GM12878 (cell line): ENCODE results near the gene NRG3. TPM values are rescaled to one million over a fixed set of nuclear protein-coding genes. Genes with fewer than 3 reads are reported as not detected.

Experiments used
- ATAC-seq: fragments of 200-7000 bp; cut with Tn5 transposase; 3 replicates; pipeline ENCODE4 v1.9.1; 2020; ENCODE audit warnings: mild to moderate bottlenecking, moderate library complexity
- BruUV-seq: library from RNA; stranded (reverse); fragments of 400-500 nt; replicated peaks from 2 replicates; lab custom pipeline; 2021; lab: Mats Ljungman, UMichigan
- CTCF ChIA-PET: fragments of 300-600 bp; sonication (Branson Sonifier 250); formaldehyde crosslinking; extraction: SDS; loops from one replicate; lab custom pipeline; 2021; ENCODE audit warnings: inconsistent platforms; lab: Yijun Ruan, JAX
- POLR2A ChIA-PET: fragments of 350-600 bp; formaldehyde crosslinking; extraction: SDS; loops from one replicate; lab custom pipeline; 2021; ENCODE audit warnings: inconsistent platforms; lab: Charles Lee
- RAD21 ChIA-PET: fragments of 300-600 bp; sonication (Branson Sonifier 250); formaldehyde crosslinking; loops from one replicate; lab custom pipeline; 2023; ENCODE audit warnings: antibody characterized with exemption; ENCODE audit not compliant: unreplicated experiment; lab: Charles Lee
- SMC1A ChIA-PET: fragments of 300-600 bp; sonication (Branson Sonifier 250); formaldehyde crosslinking; loops from one replicate; lab custom pipeline; 2023; ENCODE audit not compliant: unreplicated experiment, uncharacterized antibody; lab: Charles Lee
- DNase-seq: peaks from one replicate; pipeline ENCODE4 v3.0.0-alpha.2; 2011; ENCODE audit warnings: low read depth, low spot score
- FAIRE-seq: peaks from 3 replicates; lab custom pipeline; 2011; peaks lifted over from hg19 to GRCh38; lab: Jason Lieb, UNC
- H2AFZ ChIP-seq: 2 replicates; pipeline ENCODE4 v1.6.0; 2011; ENCODE audit warnings: low read depth, low read length, control low read depth; ENCODE audit not compliant: control insufficient read depth
- H3K27ac ChIP-seq: 2 replicates; pipeline ENCODE4 v1.5.1; 2011; ENCODE audit warnings: control low read depth; ENCODE audit not compliant: control insufficient read depth, insufficient read depth
- H3K27me3 ChIP-seq, 2 experiments: replicated peaks in 1 of 2; 2 replicates each; pipeline versions ENCODE4 v1.6.0 to v1.6.1; 2011; ENCODE audit warnings: low read length in 1 of 2; ENCODE audit not compliant: control insufficient read depth in 2 of 2, insufficient read depth in 2 of 2
- H3K36me3 ChIP-seq, 2 experiments: 2 replicates each; pipeline ENCODE4 v1.5.1; 2011; ENCODE audit warnings: low read length in 1 of 2; ENCODE audit not compliant: control insufficient read depth in 2 of 2, insufficient read depth in 2 of 2
- H3K4me1 ChIP-seq: 2 replicates; pipeline ENCODE4 v1.6.1; 2011; ENCODE audit warnings: mild to moderate bottlenecking, low read length, moderate library complexity, mixed read lengths; ENCODE audit not compliant: control insufficient read depth, insufficient read depth
- H3K4me2 ChIP-seq: 2 replicates; pipeline ENCODE4 v1.6.0; 2011; ENCODE audit warnings: control low read depth; ENCODE audit not compliant: control insufficient read depth, insufficient read depth
- H3K4me3 ChIP-seq: fragments of 200-600 bp; sonication (generic); 2 replicates; pipeline ENCODE4 v1.5.1; 2016
- H3K79me2 ChIP-seq: 2 replicates; pipeline ENCODE4 v1.6.0; 2011; ENCODE audit warnings: low read length; ENCODE audit not compliant: control insufficient read depth, insufficient read depth
- H3K9ac ChIP-seq: 2 replicates; pipeline ENCODE4 v1.8.0; 2011; ENCODE audit warnings: low read length, control low read depth, mixed read lengths; ENCODE audit not compliant: control insufficient read depth, insufficient read depth
- H3K9me3 ChIP-seq: replicated peaks from 3 replicates; pipeline ENCODE4 v1.5.1; 2011; ENCODE audit warnings: mild to moderate bottlenecking, low read length; ENCODE audit not compliant: control insufficient read depth, insufficient read depth
- H4K20me1 ChIP-seq: 2 replicates; pipeline ENCODE4 v1.6.0; 2011; ENCODE audit not compliant: control insufficient read depth, insufficient read depth
- CREB1 ChIP-seq: IDR thresholded peaks from 2 replicates; pipeline ENCODE4 v1.6.1; 2012; ENCODE audit warnings: low read depth, mild to moderate bottlenecking, inconsistent platforms
- HDAC6 ChIP-seq: fragments of 200-600 bp; sonication (generic); IDR thresholded peaks from one replicate; pipeline ENCODE4 v1.8.0; 2017; ENCODE audit warnings: antibody characterized with exemption; ENCODE audit not compliant: unreplicated experiment
- JUNB ChIP-seq: IDR thresholded peaks from 2 replicates; pipeline ENCODE4 v1.6.1; 2016; ENCODE audit warnings: antibody characterized with exemption, mild to moderate bottlenecking
- MLLT1 ChIP-seq: fragments of 450-650 bp; IDR thresholded peaks from 2 replicates; pipeline ENCODE4 v1.6.1; 2016; ENCODE audit warnings: mild to moderate bottlenecking
- MXI1 ChIP-seq: fragments of 150-350 bp; IDR thresholded peaks from 2 replicates; pipeline ENCODE4 v1.6.1; 2011; ENCODE audit warnings: low read depth, mild to moderate bottlenecking, inconsistent platforms, low read length, improper control_type of control experiment
- NFXL1 ChIP-seq: fragments of 450-650 bp; IDR thresholded peaks from 2 replicates; pipeline ENCODE4 v1.6.1; 2017; ENCODE audit warnings: antibody characterized with exemption, mild to moderate bottlenecking, borderline replicate concordance
- SIX5 ChIP-seq: IDR thresholded peaks from 2 replicates; pipeline ENCODE4 v1.6.1; 2011; ENCODE audit warnings: mild to moderate bottlenecking, low read depth, low read length, moderate library complexity; ENCODE audit not compliant: severe bottlenecking
- SMARCA5 ChIP-seq: fragments of 450-650 bp; IDR thresholded peaks from 2 replicates; pipeline ENCODE4 v1.6.1; 2017; ENCODE audit warnings: mild to moderate bottlenecking
- SUZ12 ChIP-seq: fragments of 200-600 bp; sonication (generic); IDR thresholded peaks from one replicate; pipeline ENCODE4 v1.6.1; 2018; ENCODE audit warnings: antibody characterized with exemption, mild to moderate bottlenecking; ENCODE audit not compliant: unreplicated experiment
- TBL1XR1 ChIP-seq: IDR thresholded peaks from 2 replicates; pipeline ENCODE4 v1.6.1; 2012; ENCODE audit warnings: low read depth, low read length, improper control_type of control experiment
- ZNF274 ChIP-seq: IDR thresholded peaks from one replicate; pipeline ENCODE4 v1.8.0; 2011; ENCODE audit not compliant: insufficient read length, insufficient read depth
- ZNF687 ChIP-seq: fragments of 450-650 bp; IDR thresholded peaks from 2 replicates; pipeline ENCODE4 v1.6.1; 2017; ENCODE audit warnings: mild to moderate bottlenecking, moderate library complexity
- ZZZ3 ChIP-seq: IDR thresholded peaks from 2 replicates; pipeline ENCODE4 v1.6.1; 2011; ENCODE audit warnings: low read depth; ENCODE audit not compliant: control insufficient read depth, insufficient read length
- WGBS: methylation state at CpG from one replicate; pipeline ENCODE4 v1.1.6; 2016; ENCODE audit warnings: low lambda C conversion rate; ENCODE audit not compliant: insufficient replicate concordance, insufficient coverage; ENCODE audit errors: missing lambda C conversion rate; 5-methylcytosine and 5-hydroxymethylcytosine counted together
- in situ Hi-C: fragments of 300-500 bp; cut with MboI; formaldehyde crosslinking; loops from 9 replicates; pipeline ENCODE4 v1.14.3; 2018; ENCODE audit warnings: mixed read lengths
- intact Hi-C: fragments of 100-400 bp; cut with micrococcal nuclease; formaldehyde crosslinking; loops from one replicate; pipeline ENCODE4 v1.14.2; 2022; ENCODE audit not compliant: unreplicated experiment
- polyA plus RNA-seq, 11 experiments: library from polyadenylated mRNA; depleted of rRNA in 4 of 11; unstranded in 6 of 11; stranded (reverse) in 5 of 11; fragments of >200 nt; fragmentation: Nextera tagmentation in 4 of 11; fragmentation: Illumina TruSeq in 1 of 11; extraction: Ambion mirVana in 4 of 11; extraction: Trizol in 1 of 11; gene quantifications; 1 replicate in 1 of 11; 2 replicates in 10 of 11; pipeline versions ENCODE4 v1.2.1 to v1.2.3, GENCODE V29; 2011 to 2016; ENCODE audit warnings: inconsistent platforms in 2 of 11, missing spikeins in 2 of 11, low read depth in 1 of 11
- total RNA-seq, 4 experiments: library from RNA; depleted of rRNA in 3 of 4; stranded (reverse); fragments of >200 nt in 3 of 4; fragmentation: Illumina TruSeq in 1 of 4; extraction: Trizol in 1 of 4; gene quantifications; 2 replicates each; pipeline versions ENCODE4 v1.2.1 to v1.2.3, GENCODE V29; 2013 to 2021

NRG3 gene
- total and polyA plus RNA-seq, 10 of the 15 experiments (the other 5 are each of a cell fraction or from before 2014, with no cell fraction given): 0.03 to 0.41 (median 0.17) TPM; not detected in 3

DNA sequence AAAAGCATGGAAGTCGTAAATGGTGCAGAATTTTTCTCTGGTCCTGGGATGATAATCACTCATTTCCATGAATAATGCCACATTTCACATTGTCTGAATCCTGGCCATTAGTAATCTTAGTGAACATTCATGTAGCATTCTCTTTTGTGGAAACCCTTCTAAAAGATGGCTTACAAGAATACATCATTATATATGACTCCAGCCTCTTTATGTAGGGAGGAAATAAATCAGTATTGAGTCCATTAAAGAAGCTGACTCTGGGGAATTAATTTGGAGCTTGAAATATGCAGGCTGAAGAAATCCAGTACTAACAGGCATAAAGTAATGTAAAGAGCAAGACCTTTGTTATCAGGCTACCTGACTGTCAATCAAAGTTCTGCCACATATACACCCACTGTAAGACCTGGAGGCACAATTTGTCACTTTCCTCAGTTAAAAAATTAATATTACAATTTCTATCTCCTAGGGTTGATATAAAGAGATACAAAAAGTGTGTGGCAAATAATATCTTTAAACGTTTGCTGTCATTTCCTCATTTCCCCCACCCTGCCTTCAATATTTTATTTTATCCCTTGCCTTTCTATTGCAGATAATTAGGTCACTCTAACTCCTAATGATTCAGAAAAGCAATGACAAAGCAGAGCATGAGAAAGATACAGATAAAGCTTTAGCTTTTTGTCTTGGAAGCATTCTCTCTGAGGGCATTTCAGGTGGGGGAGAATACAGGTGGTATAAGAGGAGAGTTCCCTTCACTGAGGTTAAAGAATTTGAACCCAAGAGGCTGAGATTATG is 1142.3 kb downstream of the NRG3 start (continued):
- TF ChIP-seq SIX5 (no peak), MLLT1 (no peak), ZNF274 (no peak), CREB1 (no peak)

DNA sequence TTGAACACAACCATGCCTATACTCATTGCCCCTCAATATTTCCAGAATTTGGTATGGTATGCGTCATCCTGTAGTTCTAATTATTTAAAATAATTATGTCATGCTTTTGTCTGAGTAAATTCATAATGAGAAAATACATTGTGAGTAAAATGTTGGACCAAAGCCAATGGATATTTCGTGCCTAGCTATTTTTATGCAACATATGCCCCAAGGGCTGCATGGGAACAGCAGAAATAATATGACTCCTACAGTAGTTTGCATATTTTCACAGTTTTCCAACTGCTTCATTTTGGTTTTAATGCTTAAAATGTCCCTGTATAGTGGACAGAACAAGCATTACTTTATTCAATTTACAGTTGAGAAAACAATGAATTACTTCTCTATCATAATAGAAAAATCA is 1148.7 kb downstream of the NRG3 start:
- no peak overlapping the region for H3K4me2 ChIP-seq
- H3K4me3 ChIP-seq: no peak overlapping the region
- no peaks in the 10 kb centered on the region for H3K79me2 ChIP-seq
- no peak for FAIRE-seq
- no peaks in the 10 kb centered on the region for H3K4me1 ChIP-seq
- 2% methylated on average over 2 of the region's 2 CpGs for WGBS
- H3K9ac ChIP-seq: no peak overlapping the region
- TF ChIP-seq ZNF687 (no peak), SUZ12 (no peak), NFXL1 (no peak), SMARCA5 (no peak), ZZZ3 (no peak), MXI1 (no peak), JUNB (no peak), HDAC6 (no peak), TBL1XR1 (no peak)
- H3K36me3 ChIP-seq: no peaks in the 10 kb centered on the region
- H3K27me3 ChIP-seq: no peaks in the 10 kb centered on the region
- no peaks in the 10 kb centered on the region for H3K9me3 ChIP-seq
- ChIA-PET SMC1A (no interaction called here), POLR2A (no interaction called here), RAD21 (no interaction called here), CTCF (no interaction called here)
- no peak overlapping the region for H2AFZ ChIP-seq
- no peaks in the 10 kb centered on the region for H4K20me1 ChIP-seq
- BruUV-seq: no TSS peak
- no peak overlapping the region for H3K27ac ChIP-seq
- intact Hi-C loops (no loop called here), in situ Hi-C loops (no loop called here)
- no peak for DNase-seq
- no peak for ATAC-seq
